Naive thymus-derived CD4-positive, alpha-beta T cell (primary cell): ENCODE data around the gene LAPTM4A. TPM values are rescaled to one million over a fixed set of nuclear protein-coding genes. Genes with fewer than 3 reads are reported as not detected.

Experiments used
- ATAC-seq: fragments of 150-1000 bp; cut with Tn5 transposase; 2 replicates; pipeline ENCODE4 v1.10.0; 2021; ENCODE audit warnings: mild to moderate bottlenecking, moderate library complexity
- CTCF ChIA-PET: fragments of 350-600 bp; sonication (Branson Sonifier 250); formaldehyde crosslinking; loops from one replicate; lab custom pipeline; 2021; ENCODE audit warnings: antibody characterized with exemption; lab: Charles Lee
- POLR2A ChIA-PET: fragments of 350-600 bp; sonication (Branson Sonifier 250); formaldehyde crosslinking; loops from one replicate; lab custom pipeline; 2021; ENCODE audit warnings: antibody characterized with exemption, inconsistent platforms; lab: Charles Lee
- DNase-seq, 9 donors: peaks; one replicate each; pipeline versions ENCODE4 v3.0.0 to v3.0.0-alpha.2; 2020 to 2022; ENCODE audit warnings: mixed read lengths in 1 of 9
- H3K27ac ChIP-seq: one replicate; pipeline ENCODE4 v1.7.0; 2013; ENCODE audit warnings: mild to moderate bottlenecking, low read depth, low read length, moderate library complexity
- H3K27me3 ChIP-seq, 2 donors: one replicate each; pipeline ENCODE4 v1.7.0; 2013; ENCODE audit warnings: low read length in 2 of 2, mild to moderate bottlenecking in 2 of 2, moderate library complexity in 2 of 2; ENCODE audit not compliant: control insufficient read depth in 2 of 2, insufficient read depth in 2 of 2
- H3K36me3 ChIP-seq, 3 experiments: 1 replicate in 2 of 3; 2 replicates in 1 of 3; pipeline ENCODE4 v1.7.0; 2013; ENCODE audit warnings: low read length in 3 of 3, mild to moderate bottlenecking in 3 of 3, moderate library complexity in 1 of 3; ENCODE audit not compliant: insufficient read depth in 3 of 3, control insufficient read depth in 2 of 3
- H3K4me1 ChIP-seq, 2 donors: one replicate each; pipeline ENCODE4 v1.7.0; 2013; ENCODE audit warnings: low read length in 2 of 2, mild to moderate bottlenecking in 2 of 2, moderate library complexity in 1 of 2; ENCODE audit not compliant: control insufficient read depth in 2 of 2, insufficient read depth in 2 of 2
- H3K4me3 ChIP-seq: 2 replicates; pipeline ENCODE4 v1.7.0; 2013; ENCODE audit warnings: mild to moderate bottlenecking, low read length
- H3K9me3 ChIP-seq, 3 experiments: 1 replicate in 2 of 3; 2 replicates in 1 of 3; pipeline ENCODE4 v1.7.0; 2013; ENCODE audit warnings: low read length in 3 of 3; ENCODE audit not compliant: control insufficient read depth in 2 of 3
- H3K27ac Mint-ChIP-seq, 9 donors: one replicate each; pipeline ENCODE4 v1.8.0; 2020 to 2022; ENCODE audit warnings: mixed read lengths in 9 of 9, mild to moderate bottlenecking in 8 of 9, moderate library complexity in 5 of 9, inconsistent platforms in 2 of 9
- H3K27me3 Mint-ChIP-seq, 5 donors: one replicate each; pipeline ENCODE4 v1.8.0; 2021 to 2022; ENCODE audit warnings: mixed read lengths in 5 of 5, mild to moderate bottlenecking in 1 of 5
- H3K36me3 Mint-ChIP-seq, 5 donors: one replicate each; pipeline ENCODE4 v1.8.0; 2020 to 2022; ENCODE audit warnings: mixed read lengths in 5 of 5, mild to moderate bottlenecking in 3 of 5, inconsistent platforms in 1 of 5
- H3K4me1 Mint-ChIP-seq, 7 donors: one replicate each; pipeline ENCODE4 v1.8.0; 2020 to 2022; ENCODE audit warnings: mixed read lengths in 7 of 7, mild to moderate bottlenecking in 3 of 7, inconsistent platforms in 1 of 7
- H3K4me3 Mint-ChIP-seq, 10 donors: one replicate each; pipeline ENCODE4 v1.8.0; 2020 to 2022; ENCODE audit warnings: mild to moderate bottlenecking in 10 of 10, mixed read lengths in 10 of 10, moderate library complexity in 6 of 10, inconsistent platforms in 2 of 10
- H3K9me3 Mint-ChIP-seq, 11 donors: one replicate each; pipeline ENCODE4 v1.8.0; 2020 to 2022; ENCODE audit warnings: mixed read lengths in 11 of 11, mild to moderate bottlenecking in 4 of 11, inconsistent platforms in 1 of 11, moderate library complexity in 1 of 11
- intact Hi-C, 2 donors: fragments of 100-400 bp; cut with micrococcal nuclease; formaldehyde crosslinking; loops; one replicate each; pipeline ENCODE4 v1.15.1; 2023
- polyA plus RNA-seq, 2 donors: library from polyadenylated mRNA; unstranded; fragments of 300-500 nt; fragmentation: Illumina TruSeq; gene quantifications; one replicate each; pipeline ENCODE4 v1.2.3, GENCODE V29; 2021
- total RNA-seq, 6 experiments: library from RNA in 5 of 6; stranded (reverse) in 5 of 6; gene quantifications; 1 replicate in 5 of 6; 2 replicates in 1 of 6; pipeline ENCODE4 v1.2.3 and lab custom pipeline; 2021 to 2026

LAPTM4A gene
- total and polyA plus RNA-seq, 7 experiments from 2014 or later: 32.3 to 106 (median 49.8) TPM

DNA sequence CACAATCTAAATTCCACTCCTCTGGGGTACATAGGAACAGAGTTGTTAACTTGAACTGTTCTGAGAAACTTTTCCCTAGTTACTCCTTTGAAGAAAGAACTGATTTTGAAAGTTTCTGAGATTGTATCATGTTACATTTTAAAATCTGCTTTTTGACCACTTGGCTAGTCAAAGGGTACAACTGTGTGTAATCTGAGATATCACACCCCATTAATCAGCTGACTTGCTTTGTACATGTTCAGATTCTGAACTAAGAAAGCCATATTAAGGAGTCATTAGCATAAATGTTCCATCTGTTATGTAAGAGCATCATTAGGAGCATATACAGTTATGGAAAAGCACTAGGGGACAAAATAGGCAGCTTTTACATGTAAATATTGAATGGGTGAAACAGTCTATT lies 57.7 kb downstream of the LAPTM4A start:
- CTCF ChIA-PET: no interaction called here

DNA sequence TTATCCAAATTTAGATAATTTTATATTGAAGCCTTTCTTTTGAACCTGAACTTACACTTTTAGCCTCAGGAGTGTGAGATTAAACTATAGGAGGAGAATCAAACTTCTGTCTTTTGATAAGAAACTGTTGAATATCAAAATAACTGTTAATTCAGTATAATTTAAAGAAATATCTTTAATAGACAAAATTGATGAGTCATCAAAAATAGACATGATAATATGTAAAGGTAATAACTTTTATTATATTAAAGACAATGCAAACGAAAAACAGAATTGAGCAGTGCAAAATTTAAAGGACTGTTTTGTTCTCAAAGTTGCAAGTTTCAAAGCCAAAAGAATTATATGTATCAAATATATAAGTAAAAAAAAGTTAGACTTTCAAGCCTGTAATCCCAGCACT lies 59.5 kb downstream of the LAPTM4A start:
- peaks cover 0 to 4% of the 10 kb centered on the region in 2 donors for H3K27me3 ChIP-seq
- ChIA-PET POLR2A (no interaction called here), CTCF (no interaction called here)
- H3K27ac Mint-ChIP-seq: no peak overlapping the region
- H3K27me3 Mint-ChIP-seq: peaks cover 7 to 40% (median 16%) of the 10 kb centered on the region in 5 donors
- H3K4me1 Mint-ChIP-seq: peaks cover 9 to 33% (median 23%) of the 10 kb centered on the region in 7 donors
- intact Hi-C loops: loop anchor here (2.0 to 5.0 kb wide), 3 partner anchors 630 to 830 kb away; partner anchors contain the start of gene LDAH (in 1 of the 2)
- ATAC-seq (no peak), DNase-seq (no peak)
- no peaks in the 10 kb centered on the region for H3K9me3 Mint-ChIP-seq
- H3K4me1 ChIP-seq: peaks cover 0 to 14% of the 10 kb centered on the region in 2 donors
- no peak overlapping the region for H3K4me3 ChIP-seq
- H3K27ac ChIP-seq: no peak overlapping the region
- no peaks in the 10 kb centered on the region for H3K36me3 Mint-ChIP-seq
- no peak overlapping the region for H3K4me3 Mint-ChIP-seq
- H3K9me3 ChIP-seq: no peaks in the 10 kb centered on the region
- H3K36me3 ChIP-seq: no peaks in the 10 kb centered on the region

More for the DNA sequence above, 57.7 kb downstream of the LAPTM4A start:
- Histone ChIP-seq H3K27ac (no peak overlapping the region), H3K36me3 (no peaks in the 10 kb centered on the region), H3K27me3 (peaks cover 0 to 4% of the 10 kb centered on the region in 2 donors), H3K9me3 (no peaks in the 10 kb centered on the region), H3K4me1 (peaks cover 0 to 14% of the 10 kb centered on the region in 2 donors), H3K4me3 (no peak overlapping the region)
- POLR2A ChIA-PET: no interaction called here
- no peak for ATAC-seq
- no peaks in the 10 kb centered on the region for H3K9me3 Mint-ChIP-seq
- no peak overlapping the region for H3K4me3 Mint-ChIP-seq
- no peak for DNase-seq
- no peaks in the 10 kb centered on the region for H3K36me3 Mint-ChIP-seq
- intact Hi-C loops: loop anchor here (5.0 kb wide), 2 partner anchors 631 to 829 kb away; partner anchors contain the start of gene LDAH (in 1 of the 2)
- H3K4me1 Mint-ChIP-seq: peaks cover 9 to 24% (median 17%) of the 10 kb centered on the region in 7 donors
- H3K27me3 Mint-ChIP-seq: peaks cover 13 to 45% (median 21%) of the 10 kb centered on the region in 5 donors
- no peak overlapping the region for H3K27ac Mint-ChIP-seq

DNA sequence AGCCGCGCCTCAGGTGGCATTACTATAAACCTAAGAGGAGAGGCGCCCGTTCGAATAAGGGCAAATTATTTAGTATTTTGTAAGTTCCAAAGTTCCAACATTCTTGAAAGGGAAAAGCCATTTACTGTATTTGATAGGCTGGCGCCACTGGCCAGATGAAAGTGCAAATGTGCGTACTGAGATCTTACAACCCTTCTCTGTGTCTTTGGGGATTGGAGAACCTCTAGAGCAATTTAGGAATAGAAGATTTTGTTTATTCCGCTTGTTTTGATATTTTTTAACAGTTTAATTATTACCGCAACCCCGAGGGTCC lies 61.1 kb downstream of the LAPTM4A start:
- peak overlapping the region; percentile 68 for H3K27ac ChIP-seq
- intact Hi-C loops: loop anchor here (1.0 to 5.0 kb wide), 7 partner anchors 61 to 1430 kb away; partner anchors contain the start of genes LAPTM4A (in 2 of the 2), RDH14 (in 2 of the 2), LDAH (in 1 of the 2) and TTC32 (in 1 of the 2)

DNA sequence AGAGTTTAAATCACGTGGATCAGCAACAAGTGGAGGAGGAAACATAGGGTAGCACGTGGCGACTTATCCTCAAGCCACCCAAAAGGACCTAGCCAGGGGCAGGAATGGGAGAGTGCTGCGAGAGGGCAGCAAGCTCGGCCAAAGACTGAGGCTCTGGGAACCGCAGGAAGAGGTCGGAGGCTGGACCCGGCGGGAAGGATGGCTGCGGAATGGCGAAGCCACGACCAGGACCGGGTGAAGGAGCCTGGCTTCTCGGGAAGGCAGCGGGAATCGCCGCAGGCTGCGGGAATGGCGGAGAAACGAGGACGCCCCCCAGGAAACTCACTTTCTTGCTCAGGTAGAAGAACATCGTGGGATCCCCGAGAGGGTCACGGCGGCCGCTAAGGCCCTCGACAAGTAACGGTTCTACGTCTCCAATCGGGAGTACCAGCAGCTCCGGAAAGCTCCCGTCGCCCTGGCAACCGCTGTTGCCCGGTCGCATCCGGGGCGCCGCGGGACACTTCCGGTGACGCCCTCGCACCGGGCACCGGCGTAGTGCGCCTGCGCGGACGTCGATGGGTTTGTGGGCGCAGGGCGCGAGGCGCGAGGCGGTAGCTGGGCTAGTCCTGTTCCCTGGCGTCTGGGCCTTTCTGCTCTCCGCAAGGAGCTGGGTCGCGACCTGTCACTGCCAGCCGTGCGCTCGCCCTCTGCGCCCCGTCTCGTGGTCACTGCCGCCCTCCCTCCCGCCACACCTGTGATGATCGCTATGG lies 61.6 kb downstream of the LAPTM4A start, which contains the start of gene WDR35:
Gene WDR35, minus strand, starts transcription at position 439 of the 749 bp plus-strand sequence. Its CDS starts 90 bp downstream, at position 349.
- peak; percentile 95 for ATAC-seq
- Mint-ChIP-seq H3K27me3 (peaks cover 7 to 30% (median 12%) of the 10 kb centered on the region in 5 donors), H3K27ac (peak within 1 kb of the TSS; percentile 86 to 94 (median 89)), H3K36me3 (peaks cover 0 to 5% (median 0%) of the 10 kb centered on the region in 5 donors), H3K9me3 (no peaks in the 10 kb centered on the region), H3K4me1 (peaks cover 11 to 33% (median 23%) of the 10 kb centered on the region in 7 donors), H3K4me3 (peak within 1 kb of the TSS; percentile 88 to 94 (median 89))
- peak within 1 kb of the TSS; percentile 91 for H3K4me3 ChIP-seq
- peaks cover 0 to 4% of the 10 kb centered on the region in 2 donors for H3K27me3 ChIP-seq
- peak within 1 kb of the TSS; percentile 68 for H3K27ac ChIP-seq
- DNase-seq: peak; percentile 78 to 99 (median 86)
- ChIA-PET POLR2A (interaction anchor here (0.8 to 1.4 kb wide), 3 partner anchors 62 to 107 kb away, joined by 3 to 5 read pairs (median 3); partner anchors contain the start of gene LAPTM4A), CTCF (interaction anchor here (0.6 to 1.6 kb wide), 3 partner anchors 24 to 204 kb away, joined by 3 to 5 read pairs (median 3); no protein-coding TSS in a partner anchor)
- H3K4me1 ChIP-seq: peaks cover 0 to 14% of the 10 kb centered on the region in 2 donors
- intact Hi-C loops: loop anchor here (1.0 to 5.0 kb wide), 8 partner anchors 61 to 1430 kb away; partner anchors contain the start of genes LAPTM4A (in 2 of the 2), RDH14 (in 2 of the 2), LDAH (in 1 of the 2) and TTC32 (in 1 of the 2)
- H3K36me3 ChIP-seq: no peaks in the 10 kb centered on the region
- no peaks in the 10 kb centered on the region for H3K9me3 ChIP-seq

More for the DNA sequence above, 61.1 kb downstream of the LAPTM4A start:
- H3K9me3 Mint-ChIP-seq: no peaks in the 10 kb centered on the region
- Histone ChIP-seq H3K4me1 (peaks cover 0 to 14% of the 10 kb centered on the region in 2 donors), H3K9me3 (no peaks in the 10 kb centered on the region), H3K36me3 (no peaks in the 10 kb centered on the region), H3K4me3 (peak overlapping the region; percentile 91), H3K27me3 (peaks cover 0 to 4% of the 10 kb centered on the region in 2 donors)
- ChIA-PET POLR2A (interaction anchor here (1.4 kb wide), 1 partner anchor 61 kb away, joined by 5 read pairs; the partner anchor contains the start of gene LAPTM4A), CTCF (interaction anchor here (0.7 to 1.6 kb wide), 2 partner anchors 23 to 25 kb away, joined by 3 to 5 read pairs; no protein-coding TSS in a partner anchor)
- no peak for ATAC-seq
- no peak for DNase-seq
- H3K4me3 Mint-ChIP-seq: peak overlapping the region; percentile 88 to 94 (median 89)
- peaks cover 9 to 33% (median 23%) of the 10 kb centered on the region in 7 donors for H3K4me1 Mint-ChIP-seq
- peaks cover 0 to 5% (median 0%) of the 10 kb centered on the region in 5 donors for H3K36me3 Mint-ChIP-seq
- peak overlapping the region in 8 of 9 donors; percentile 86 to 94 (median 88) for H3K27ac Mint-ChIP-seq
- H3K27me3 Mint-ChIP-seq: peaks cover 7 to 30% (median 12%) of the 10 kb centered on the region in 5 donors

DNA sequence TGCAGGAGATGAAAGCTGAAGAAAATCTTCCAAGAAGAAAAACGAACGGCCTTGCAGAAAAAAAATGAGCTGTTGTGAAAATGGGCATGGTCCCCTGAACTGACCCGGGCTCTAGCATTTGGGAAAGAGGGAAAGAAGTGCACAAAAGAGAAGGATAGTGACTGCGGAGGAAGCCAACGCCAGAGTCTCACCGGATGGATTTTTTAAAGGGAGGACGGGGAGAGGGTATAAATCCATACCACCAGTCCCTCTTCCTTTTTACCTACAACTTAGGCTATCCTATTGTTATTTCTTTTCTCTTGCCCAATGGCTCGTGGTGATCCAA lies 62.1 kb downstream of the LAPTM4A start:
- ATAC-seq: no peak
- Mint-ChIP-seq H3K36me3 (peaks cover 0 to 5% (median under 1%) of the 10 kb centered on the region in 5 donors), H3K9me3 (no peaks in the 10 kb centered on the region), H3K27ac (peak overlapping the region; percentile 86 to 94 (median 89)), H3K4me3 (peak overlapping the region; percentile 88 to 94 (median 89)), H3K4me1 (peaks cover 11 to 33% (median 23%) of the 10 kb centered on the region in 7 donors), H3K27me3 (peaks cover 7 to 28% (median 9%) of the 10 kb centered on the region in 5 donors)
- Histone ChIP-seq H3K4me1 (peaks cover 0 to 14% of the 10 kb centered on the region in 2 donors), H3K27ac (peak overlapping the region; percentile 68), H3K36me3 (no peaks in the 10 kb centered on the region), H3K9me3 (no peaks in the 10 kb centered on the region), H3K4me3 (peak overlapping the region; percentile 91), H3K27me3 (peaks cover 0 to 4% of the 10 kb centered on the region in 2 donors)
- ChIA-PET CTCF (interaction anchor here (0.6 to 1.6 kb wide), 2 partner anchors 25 to 205 kb away, joined by 3 to 5 read pairs; no protein-coding TSS in a partner anchor), POLR2A (interaction anchor here (0.8 to 1.4 kb wide), 3 partner anchors 62 to 107 kb away, joined by 3 to 5 read pairs (median 3); partner anchors contain the start of gene LAPTM4A)
- DNase-seq: no peak
- intact Hi-C loops: loop anchor here in 1 of 2 donors (5.0 kb wide), 1 partner anchor 642 kb away; no protein-coding TSS in a partner anchor

DNA sequence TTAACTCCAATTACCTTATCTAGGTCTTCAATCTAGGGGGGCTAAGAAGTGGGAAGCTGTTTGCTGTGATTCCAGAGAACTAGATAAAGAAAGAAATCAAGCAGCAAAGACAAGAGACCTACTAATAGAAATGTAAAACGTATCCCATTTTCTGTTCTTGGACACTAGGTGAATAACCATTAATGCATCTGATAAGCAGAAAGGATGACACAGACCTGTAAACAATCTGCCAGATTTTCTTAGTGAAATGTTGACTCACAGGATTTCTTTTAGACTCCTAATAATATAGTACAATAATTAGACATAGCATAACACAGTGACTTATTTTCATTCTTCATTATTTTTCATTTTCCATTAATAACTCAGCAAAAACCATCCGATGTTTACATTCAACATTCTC lies 62.8 kb downstream of the LAPTM4A start:
- ATAC-seq (no peak), DNase-seq (no peak)
- Mint-ChIP-seq H3K27ac (peak overlapping the region in 5 of 9 donors; percentile 16 to 94 (median 89)), H3K36me3 (peaks cover 0 to 9% (median 1%) of the 10 kb centered on the region in 5 donors), H3K4me3 (peak overlapping the region in 9 of 10 donors; percentile 88 to 94 (median 89)), H3K9me3 (no peaks in the 10 kb centered on the region), H3K27me3 (peaks cover 7 to 22% (median 9%) of the 10 kb centered on the region in 5 donors), H3K4me1 (peaks cover 11 to 33% (median 23%) of the 10 kb centered on the region in 7 donors)
- intact Hi-C loops: loop anchor here in 1 of 2 donors (5.0 kb wide), 1 partner anchor 641 kb away; no protein-coding TSS in a partner anchor
- Histone ChIP-seq H3K4me1 (peaks cover 0 to 14% of the 10 kb centered on the region in 2 donors), H3K36me3 (no peaks in the 10 kb centered on the region), H3K4me3 (no peak overlapping the region), H3K9me3 (no peaks in the 10 kb centered on the region), H3K27ac (no peak overlapping the region), H3K27me3 (peaks cover 0 to 4% of the 10 kb centered on the region in 2 donors)
- ChIA-PET POLR2A (no interaction called here), CTCF (no interaction called here)
